ENCODE results near the gene MSANTD1. TPM values are rescaled to one million over a fixed set of nuclear protein-coding genes. Genes with fewer than 3 reads are reported as not detected.

The MSANTD1 gene
- total RNA-seq, 2 donors from 2014 or later: 1.00 to 2.5 TPM

DNA sequence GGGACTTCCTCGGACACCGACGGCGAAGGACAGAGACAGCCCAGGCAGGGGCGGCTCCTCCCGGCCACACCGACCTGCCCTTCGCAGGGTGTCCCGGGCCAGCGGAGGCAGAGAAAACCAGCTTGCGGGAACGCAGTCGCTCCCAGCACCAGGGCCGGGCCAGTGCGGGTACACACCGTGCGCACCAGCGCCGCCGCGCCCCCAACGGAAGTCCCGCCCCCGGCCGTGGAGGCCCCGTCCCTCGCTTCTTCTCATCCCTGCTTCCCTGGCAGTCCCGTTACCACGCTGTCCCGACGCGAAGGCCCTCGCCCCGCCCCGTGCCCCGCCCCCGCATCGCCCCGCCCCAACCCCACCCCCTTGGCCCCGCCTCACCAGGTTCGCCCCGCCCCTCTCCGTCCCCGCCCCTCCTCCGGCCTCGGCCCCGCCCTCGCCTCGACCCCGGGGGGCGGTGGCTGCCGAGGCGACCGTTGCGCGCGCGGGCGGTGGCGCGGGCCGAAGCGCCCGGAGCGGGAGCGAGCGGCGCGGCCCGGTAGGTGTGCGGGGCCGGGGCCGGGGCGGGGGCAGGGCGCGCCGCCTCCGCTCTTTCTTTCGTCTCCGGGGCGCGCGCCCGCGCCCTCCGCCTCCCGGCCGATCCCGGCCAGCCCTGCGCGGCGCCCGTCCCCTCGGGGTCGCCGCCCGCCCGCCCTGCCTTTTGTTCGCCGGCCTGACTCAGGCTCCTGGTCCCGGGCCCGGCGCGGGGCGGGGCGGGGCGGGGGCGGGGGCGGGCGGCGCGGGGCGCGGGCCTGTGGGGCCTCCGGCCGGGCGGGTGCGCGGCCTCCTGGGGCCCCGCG is 43.8 kb downstream of the MSANTD1 start, which contains the start of gene RGS12:
TSS of gene RGS12 (plus strand) at position 451 of the 830 bp plus-strand sequence. CDS start 23,150 bp downstream, outside the sequence.
- Histone ChIP-seq H3K9ac (ENCODE audit: extremely low read depth, low read length, poor library complexity, severe bottlenecking) (peak within 1 kb of the TSS; percentile 91), H3K27ac (ENCODE audit: low read depth, low read length) (peak within 1 kb of the TSS; percentile 92)

DNA sequence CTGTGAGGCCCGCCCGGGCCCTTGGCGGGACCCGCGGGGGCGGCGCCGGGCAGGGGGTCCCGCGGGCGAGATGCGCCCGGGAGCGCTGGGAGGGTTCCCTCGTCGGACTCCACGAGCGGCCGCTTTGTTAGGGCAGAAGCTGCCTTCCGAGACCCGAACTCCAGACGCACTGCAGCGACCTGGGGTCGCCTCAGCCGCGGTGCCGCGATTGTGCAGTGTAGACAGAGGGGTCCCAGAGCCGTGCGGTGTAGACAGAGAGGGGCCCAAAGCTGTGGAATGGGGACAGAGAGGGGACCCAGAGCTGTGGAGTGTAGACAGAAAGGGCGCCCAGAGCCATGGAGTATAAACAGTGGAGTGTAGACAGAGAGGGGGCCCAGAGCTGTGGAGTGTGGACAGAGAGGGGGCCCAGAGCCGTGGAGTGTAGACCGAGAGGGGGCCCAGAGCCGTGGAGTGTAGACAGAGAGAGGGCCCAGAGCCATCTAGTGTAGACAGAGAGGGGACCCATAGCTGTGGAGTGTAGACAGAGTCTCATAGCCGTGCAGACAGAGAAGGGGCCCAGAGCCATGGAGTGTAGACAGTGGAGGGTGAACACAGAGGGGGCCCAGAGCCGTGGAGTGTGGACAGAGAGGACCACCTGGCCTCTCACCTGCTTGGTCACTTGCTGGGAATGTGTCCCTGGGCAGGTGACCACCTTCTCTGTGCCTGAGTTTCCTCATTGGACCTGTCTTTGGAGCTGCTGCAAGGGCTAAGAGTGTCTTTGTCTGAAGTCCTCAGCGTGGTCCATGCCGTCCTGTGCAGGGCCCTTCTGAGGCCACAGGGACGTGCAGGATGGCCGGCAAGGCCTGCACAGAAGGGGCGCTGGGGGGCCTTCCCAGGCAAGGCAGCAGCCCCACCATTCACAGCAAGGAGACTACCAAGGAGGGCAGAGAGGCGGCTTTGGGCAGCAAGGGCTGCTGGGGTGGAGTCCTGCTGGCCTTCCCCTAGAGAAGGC is 44.7 kb downstream of the MSANTD1 start:
- Mint-ChIP-seq H3K4me1 (peaks cover 31% of the 10 kb centered on the region), H3K36me3 (ENCODE audit: low read depth) (peaks cover 7% of the 10 kb centered on the region), H3K27ac (peak overlapping the region; percentile 92), H3K27me3 (ENCODE audit: insufficient read depth) (peaks cover 15% of the 10 kb centered on the region), H3K4me3 (peak overlapping the region; percentile 77), H3K9me3 (no peaks in the 10 kb centered on the region)
- Histone ChIP-seq H3K36me3 (ENCODE audit: control insufficient read depth, insufficient read depth, low read length) (no peaks in the 10 kb centered on the region), H3K9ac (ENCODE audit: extremely low read depth, low read length, poor library complexity, severe bottlenecking) (peak overlapping the region; percentile 91), H3K27ac (ENCODE audit: low read depth, low read length) (peak overlapping the region; percentile 92), H3K4me1 (ENCODE audit: control insufficient read depth, insufficient read depth, low read length) (peaks cover 8% of the 10 kb centered on the region), H3K4me3 (ENCODE audit: low read length) (peak overlapping the region; percentile 89), H3K9me3 (ENCODE audit: control insufficient read depth, low read length) (no peaks in the 10 kb centered on the region), H3K27me3 (ENCODE audit: control insufficient read depth, insufficient read depth, low read length, poor library complexity, severe bottlenecking) (peaks cover 12% of the 10 kb centered on the region)
- DNase-seq: peak; percentile 72
- TF ChIP-seq, protein P1, sequence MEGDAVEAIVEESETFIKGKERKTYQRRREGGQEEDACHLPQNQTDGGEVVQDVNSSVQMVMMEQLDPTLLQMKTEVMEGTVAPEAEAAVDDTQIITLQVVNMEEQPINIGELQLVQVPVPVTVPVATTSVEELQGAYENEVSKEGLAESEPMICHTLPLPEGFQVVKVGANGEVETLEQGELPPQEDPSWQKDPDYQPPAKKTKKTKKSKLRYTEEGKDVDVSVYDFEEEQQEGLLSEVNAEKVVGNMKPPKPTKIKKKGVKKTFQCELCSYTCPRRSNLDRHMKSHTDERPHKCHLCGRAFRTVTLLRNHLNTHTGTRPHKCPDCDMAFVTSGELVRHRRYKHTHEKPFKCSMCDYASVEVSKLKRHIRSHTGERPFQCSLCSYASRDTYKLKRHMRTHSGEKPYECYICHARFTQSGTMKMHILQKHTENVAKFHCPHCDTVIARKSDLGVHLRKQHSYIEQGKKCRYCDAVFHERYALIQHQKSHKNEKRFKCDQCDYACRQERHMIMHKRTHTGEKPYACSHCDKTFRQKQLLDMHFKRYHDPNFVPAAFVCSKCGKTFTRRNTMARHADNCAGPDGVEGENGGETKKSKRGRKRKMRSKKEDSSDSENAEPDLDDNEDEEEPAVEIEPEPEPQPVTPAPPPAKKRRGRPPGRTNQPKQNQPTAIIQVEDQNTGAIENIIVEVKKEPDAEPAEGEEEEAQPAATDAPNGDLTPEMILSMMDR (conservative IDR thresholded peaks at IDR 0.05): no peak
- WGBS, 2 experiments (ENCODE audit: insufficient coverage in 1 of 2, insufficient read length in 1 of 2): 23 to 48% methylated on average over 14 to 42 of the region's 42 CpGs

More for the DNA sequence above, 43.8 kb downstream of the MSANTD1 start, which contains the start of gene RGS12:
- H3K4me1 ChIP-seq (ENCODE audit: control insufficient read depth, insufficient read depth, low read length): peaks cover 8% of the 10 kb centered on the region
- WGBS, 2 experiments (ENCODE audit: insufficient coverage in 1 of 2, insufficient read length in 1 of 2): 0% methylated on average over 24 to 112 of the region's 121 CpGs
- TF ChIP-seq, protein P1 (conservative IDR thresholded peaks at IDR 0.05): no peak
- peak within 1 kb of the TSS; percentile 77 for H3K4me3 Mint-ChIP-seq
- H3K9me3 Mint-ChIP-seq: no peaks in the 10 kb centered on the region
- no peaks in the 10 kb centered on the region for H3K36me3 ChIP-seq (ENCODE audit: control insufficient read depth, insufficient read depth, low read length)
- H3K4me3 ChIP-seq (ENCODE audit: low read length): peak within 1 kb of the TSS; percentile 89
- peaks cover 31% of the 10 kb centered on the region for H3K4me1 Mint-ChIP-seq
- H3K27me3 Mint-ChIP-seq (ENCODE audit: insufficient read depth): peaks cover 15% of the 10 kb centered on the region
- H3K9me3 ChIP-seq (ENCODE audit: control insufficient read depth, low read length): no peaks in the 10 kb centered on the region
- DNase-seq: peak; percentile 99
- peaks cover 12% of the 10 kb centered on the region for H3K27me3 ChIP-seq (ENCODE audit: control insufficient read depth, insufficient read depth, low read length, poor library complexity, severe bottlenecking)
- H3K27ac Mint-ChIP-seq: peak within 1 kb of the TSS; percentile 92
- peaks cover 7% of the 10 kb centered on the region for H3K36me3 Mint-ChIP-seq (ENCODE audit: low read depth)

All from endodermal cell (in vitro differentiated cells).